ENCODE results near the gene S1PR4.
"Not testable (repeated sequence)": the region's sequence is repeated elsewhere in the genome, so short reads cannot be mapped to it uniquely, and the experiment has no call there.

S1PR4 gene

DNA sequence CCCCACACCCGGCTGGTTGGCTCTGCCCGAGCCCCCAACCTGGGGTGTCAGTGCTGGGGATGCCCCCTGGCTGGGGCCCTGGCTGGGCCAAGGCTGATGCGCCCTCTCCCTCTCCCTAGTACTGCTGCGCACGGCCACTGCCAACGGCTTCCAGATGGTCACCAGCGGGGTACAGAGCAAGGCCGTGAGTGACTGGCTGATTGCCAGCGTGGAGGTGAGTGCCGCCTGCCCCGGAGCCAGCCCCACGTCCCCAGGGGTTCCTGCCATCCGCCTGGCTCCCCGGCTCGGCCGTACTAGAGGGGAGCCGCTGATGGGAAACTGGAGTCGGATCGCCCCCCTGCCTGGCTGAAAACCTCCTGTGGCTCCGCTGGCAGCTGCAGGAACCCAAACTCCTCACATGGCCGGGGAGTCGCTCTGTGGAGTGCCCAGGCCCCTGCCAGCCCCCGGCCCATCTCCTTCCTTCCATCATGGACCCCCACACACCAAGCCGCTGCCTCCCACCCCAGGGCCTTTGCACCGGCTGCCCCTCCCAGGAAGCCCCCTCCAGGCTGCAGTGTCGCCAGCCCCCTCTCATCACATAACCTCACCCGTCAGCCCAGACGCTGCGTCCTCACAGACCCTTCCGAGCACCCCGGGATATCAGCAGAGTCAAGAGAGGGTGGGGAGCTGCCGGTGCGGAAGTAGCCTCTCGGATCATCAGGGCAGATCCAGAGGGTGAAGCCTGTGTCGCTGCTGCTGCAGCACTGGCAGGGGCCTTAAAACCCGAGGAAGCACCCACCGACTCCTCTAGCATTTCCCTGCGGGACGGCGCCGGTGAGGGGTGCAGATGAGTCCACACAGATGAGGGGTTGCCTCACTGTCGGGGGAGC, 17.7 kb downstream of the S1PR4 start:
- no peak for DNase-seq

GRCh38 chr19:3196933-3197205, 18.3 kb downstream of the S1PR4 start:
- DNase-seq: no peak

DNA sequence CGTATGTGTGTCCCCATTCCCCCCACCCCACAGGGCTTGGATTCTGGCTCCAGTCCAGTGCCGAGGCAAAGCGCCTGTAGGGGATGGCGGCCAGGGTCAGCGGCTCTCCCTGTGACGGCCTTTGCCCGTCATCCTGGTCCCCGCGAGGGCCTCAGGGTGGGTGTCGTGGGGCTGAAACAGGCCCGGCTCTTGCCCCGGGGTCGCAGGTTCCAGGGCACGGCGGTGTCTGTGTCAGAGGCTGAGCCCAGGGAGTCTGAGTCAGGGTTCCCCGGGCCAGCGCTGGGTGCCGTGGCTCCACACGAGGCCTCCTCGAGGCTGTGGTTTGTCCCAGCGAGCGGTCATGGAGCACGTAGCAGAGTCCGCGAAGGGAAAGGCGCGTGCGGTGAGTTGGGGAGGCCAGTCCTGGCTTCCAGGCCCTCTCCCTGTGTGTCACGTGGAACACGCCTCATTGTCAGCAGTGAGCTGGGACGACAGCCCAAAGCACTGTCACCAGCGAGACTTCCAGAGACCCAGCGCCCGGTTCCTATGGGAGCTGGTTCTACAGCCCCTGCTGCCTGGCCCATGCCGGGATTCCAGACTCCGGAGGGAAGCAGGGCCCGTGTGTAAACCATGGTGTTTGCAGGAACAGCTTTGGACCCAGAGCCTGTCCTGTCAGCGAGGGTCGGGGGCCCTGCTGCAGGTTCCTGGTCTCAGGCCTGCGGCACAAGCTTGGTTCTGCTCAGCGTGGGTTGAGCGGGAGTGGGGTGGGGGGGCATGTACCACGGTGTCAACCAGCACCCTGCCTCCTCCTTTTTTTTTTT, 20.5 kb downstream of the S1PR4 start:
- DNase-seq: no peak

- no peak for DNase-seq
These were observed 22.6 kb downstream of the S1PR4 start for GRCh38 chr19:3201072-3201700.

GRCh38 chr19:3201911-3202310, 23.3 kb downstream of the S1PR4 start:
- no peak for DNase-seq

- DNase-seq: no peak
These were observed 23.8 kb downstream of the S1PR4 start for GRCh38 chr19:3202346-3202745.

- DNase-seq: not testable (repeated sequence)
These were observed 24.3 kb downstream of the S1PR4 start for GRCh38 chr19:3202895-3203294.

GRCh38 chr19:3203805-3204645, 25.5 kb downstream of the S1PR4 start:
- DNase-seq: no peak

DNA sequence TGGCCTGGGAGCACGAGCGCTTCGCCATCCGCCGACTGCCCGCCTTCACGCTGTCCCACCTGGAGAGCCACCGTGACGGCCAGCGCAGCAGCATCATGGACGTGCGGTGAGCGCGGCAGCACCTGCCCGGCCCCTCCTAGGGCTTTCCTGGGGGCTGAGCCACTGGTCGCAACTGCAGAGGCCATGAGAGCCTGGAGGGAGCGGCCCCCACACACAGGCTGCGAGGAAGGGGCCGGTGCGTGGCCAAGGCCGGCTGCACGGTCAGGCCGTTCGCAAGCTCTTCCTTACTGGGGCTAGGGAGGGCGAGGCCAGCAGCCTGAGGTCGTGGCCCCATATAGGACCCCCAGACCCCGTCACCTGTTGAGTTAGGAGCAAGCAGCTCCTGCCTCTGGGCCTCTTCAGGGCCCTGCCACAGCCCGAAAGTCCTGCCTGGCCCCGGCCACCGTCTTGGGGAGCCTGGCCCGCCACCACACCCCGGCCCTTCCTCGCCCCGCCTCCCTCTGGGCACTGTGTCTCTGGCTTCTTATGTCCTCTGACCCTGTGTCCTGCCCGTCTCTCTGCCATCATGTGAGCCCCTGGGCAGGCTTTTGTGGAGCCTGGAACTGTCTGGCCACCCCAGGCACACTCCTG, 26.2 kb downstream of the S1PR4 start:
- no peak for DNase-seq

DNA sequence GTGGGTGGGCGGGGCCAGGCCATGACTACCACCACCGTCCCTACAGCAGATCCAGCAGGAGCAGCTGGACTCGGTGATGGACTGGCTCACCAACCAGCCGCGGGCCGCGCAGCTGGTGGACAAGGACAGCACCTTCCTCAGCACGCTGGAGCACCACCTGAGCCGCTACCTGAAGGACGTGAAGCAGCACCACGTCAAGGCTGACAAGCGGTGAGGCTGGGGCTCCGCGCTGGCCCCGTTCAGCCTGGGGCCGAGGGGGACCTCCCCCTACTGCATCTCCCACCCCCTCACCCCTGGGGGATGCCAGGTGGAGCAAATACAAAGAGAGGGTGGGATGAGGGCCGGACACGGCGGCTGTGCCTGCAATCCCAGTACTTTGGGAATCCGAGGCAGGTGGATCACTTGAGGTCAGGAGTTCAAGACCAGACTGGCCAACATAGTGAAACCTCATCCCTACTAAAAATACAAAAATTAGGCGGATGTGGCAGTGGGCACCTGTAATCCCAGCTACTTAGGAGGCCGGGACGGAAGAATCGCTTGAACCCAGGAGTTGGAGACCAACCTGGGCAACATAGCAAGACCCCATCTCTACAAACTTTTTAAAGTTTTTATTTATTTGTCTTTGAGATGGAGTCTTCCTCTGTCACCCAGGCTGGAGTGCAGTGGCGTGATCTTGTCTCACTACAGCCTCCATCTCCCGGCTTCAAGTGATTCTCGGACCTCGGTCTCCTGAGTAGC, 27.8 kb downstream of the S1PR4 start:
- no peak for DNase-seq

DNA sequence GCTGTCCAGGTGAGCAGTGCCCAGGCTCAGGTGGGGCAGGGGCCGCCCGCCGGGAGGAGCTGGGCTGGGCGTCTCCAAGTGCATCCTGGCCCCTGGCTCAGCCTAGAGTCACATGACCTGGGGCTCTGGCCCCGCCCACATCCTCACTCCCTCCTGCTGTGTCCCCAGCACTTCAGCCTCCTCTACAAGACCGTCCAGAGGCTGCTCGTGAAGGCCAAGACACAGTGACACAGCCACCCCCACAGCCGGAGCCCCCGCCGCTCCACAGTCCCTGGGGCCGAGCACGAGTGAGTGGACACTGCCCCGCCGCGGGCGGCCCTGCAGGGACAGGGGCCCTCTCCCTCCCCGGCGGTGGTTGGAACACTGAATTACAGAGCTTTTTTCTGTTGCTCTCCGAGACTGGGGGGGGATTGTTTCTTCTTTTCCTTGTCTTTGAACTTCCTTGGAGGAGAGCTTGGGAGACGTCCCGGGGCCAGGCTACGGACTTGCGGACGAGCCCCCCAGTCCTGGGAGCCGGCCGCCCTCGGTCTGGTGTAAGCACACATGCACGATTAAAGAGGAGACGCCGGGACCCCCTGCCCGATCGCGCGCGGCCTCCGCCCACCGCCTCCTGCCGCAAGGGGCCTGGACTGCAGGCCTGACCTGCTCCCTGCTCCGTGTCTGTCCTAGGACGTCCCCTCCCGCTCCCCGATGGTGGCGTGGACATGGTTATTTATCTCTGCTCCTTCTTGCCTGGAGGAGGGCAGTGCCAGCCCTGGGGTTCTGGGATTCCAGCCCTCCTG, 29.1 kb downstream of the S1PR4 start:
- DNase-seq: no peak

DNA sequence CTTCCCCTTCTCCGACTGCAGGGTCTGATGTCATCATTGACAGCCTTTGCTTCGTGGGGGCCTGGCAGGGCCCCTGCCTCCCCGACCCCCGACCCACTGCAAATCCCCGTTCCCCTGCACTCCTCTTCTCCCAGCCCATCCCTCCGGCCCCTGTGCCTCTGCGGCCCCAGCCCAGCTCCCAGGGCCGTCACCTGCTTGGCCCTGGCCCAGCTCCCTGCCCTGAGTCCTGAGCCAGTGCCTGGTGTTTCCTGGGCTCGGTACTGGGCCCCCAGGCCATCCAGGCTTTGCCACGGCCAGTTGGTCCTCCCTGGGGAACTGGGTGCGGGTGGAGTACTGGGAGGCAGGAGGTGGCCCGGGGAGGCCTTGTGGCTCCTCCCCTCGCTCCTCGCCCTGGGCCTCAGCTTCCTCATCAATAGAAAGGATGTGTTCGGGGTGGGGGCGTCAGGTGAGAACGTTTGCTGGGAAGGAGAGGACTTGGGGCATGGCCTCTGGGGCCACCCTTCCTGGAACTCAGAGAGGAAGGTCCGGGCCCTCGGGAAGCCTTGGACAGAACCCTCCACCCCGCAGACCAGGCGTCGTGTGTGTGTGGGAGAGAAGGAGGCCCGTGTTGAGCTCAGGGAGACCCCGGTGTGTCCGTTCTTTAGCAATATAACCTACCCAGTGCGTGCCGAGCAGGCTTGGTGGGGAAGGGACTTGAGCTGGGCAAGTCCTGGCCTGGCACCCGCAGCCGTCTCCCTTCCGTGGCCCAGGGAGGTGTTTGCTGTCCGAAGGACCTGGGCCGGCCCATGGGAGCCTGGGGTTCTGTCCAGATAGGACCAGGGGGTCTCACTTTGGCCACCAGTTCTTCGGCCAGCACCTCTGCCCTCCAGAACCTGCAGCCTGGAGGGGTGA, 30.0 kb downstream of the S1PR4 start:
- no peak for DNase-seq

DNA sequence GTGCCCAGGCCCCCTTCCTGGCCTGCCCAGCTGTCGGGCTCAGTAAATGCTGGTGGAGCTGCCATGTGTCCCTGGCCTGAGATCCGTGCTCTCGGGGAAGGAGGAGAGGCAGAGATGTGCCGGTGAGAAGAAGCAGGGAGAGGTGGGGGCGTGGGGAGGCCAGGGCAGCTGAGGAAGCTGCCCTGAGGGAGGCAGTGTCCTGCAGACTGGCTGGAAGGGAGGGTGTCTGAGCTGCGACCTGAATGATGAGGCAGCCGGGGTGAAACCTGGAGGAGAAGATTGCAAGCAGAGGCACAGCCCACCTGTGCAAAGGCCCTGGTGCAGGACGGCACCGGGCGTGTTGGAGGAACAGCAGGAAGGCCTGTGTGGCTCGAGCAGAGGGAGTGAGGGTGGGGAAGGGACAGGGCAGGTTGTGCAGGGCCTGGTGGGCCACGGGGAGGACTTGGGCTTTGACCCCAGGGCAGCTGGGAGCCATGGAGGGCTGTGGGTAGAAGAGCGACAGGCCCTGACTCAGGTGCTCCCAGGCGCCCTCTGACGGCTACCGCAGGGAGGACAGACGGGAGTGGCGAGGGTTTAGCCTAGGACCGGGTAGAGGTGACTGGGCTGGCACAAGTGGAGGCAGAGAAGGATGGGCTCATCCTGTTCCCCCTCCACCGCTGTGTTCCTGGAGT, 31.9 kb downstream of the S1PR4 start:
- DNase-seq: peak; percentile 45

DNA sequence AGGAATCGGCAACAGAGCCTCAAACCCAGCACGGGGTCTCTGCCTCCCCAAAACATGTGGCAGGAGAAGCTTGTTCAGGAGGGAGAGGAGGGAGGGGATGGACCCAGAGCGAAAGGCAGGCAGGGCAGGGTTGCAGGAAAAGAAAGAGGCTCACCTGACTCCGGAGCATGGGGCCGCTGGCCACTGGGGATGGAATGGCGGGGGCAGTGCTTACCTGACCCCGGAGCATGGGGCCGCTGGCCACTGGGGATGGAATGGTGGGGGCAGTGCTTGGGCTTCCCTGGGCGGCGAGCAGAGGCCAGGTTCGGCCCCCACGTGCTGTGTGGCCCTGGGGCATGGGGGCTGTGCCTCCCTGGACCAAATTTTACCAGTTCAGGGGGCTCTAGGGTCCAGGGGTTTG, 32.6 kb downstream of the S1PR4 start:
- no peak for DNase-seq

GRCh38 chr19:3213159-3213558, 34.6 kb downstream of the S1PR4 start:
- DNase-seq: no peak

DNA sequence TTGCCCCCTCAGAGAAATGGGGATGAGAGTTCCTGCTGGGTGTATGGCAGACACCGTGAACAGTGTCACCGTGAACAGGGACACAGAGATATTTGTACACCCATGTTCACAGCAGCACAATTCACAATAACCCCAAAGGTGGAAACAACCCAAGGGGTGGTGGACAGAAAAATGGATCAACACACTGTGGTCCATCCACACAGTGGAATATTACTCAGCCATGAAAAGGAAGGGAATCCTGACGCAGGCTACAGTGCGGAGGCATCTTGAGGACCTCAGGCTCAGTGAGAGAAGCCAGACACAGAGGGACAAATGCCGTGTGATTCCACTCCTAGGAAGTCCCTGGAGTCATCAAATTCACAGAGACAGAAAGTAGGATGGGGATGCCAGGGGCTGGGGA, 38.3 kb downstream of the S1PR4 start:
- no peak for DNase-seq

DNA sequence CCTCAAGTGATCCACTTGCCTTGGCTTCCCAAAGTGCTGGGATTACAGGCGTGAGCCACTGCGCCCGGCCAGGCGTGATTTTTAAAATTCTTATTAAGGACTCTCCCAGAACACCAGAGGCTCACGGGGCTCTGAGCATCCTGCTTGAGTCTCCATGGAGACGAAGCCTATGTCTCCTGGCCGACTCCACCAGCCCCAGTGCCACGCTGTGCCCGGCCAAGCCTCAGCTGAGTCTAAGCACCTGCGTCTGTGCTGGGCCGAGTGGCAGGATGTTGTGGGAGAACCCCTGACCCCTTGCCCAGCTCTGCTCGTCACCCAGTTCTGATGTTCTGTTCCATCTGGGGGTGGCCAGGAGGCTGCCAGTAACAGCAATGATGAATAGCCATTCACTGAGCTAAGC, 42.0 kb downstream of the S1PR4 start:
- DNase-seq: no peak

DNA sequence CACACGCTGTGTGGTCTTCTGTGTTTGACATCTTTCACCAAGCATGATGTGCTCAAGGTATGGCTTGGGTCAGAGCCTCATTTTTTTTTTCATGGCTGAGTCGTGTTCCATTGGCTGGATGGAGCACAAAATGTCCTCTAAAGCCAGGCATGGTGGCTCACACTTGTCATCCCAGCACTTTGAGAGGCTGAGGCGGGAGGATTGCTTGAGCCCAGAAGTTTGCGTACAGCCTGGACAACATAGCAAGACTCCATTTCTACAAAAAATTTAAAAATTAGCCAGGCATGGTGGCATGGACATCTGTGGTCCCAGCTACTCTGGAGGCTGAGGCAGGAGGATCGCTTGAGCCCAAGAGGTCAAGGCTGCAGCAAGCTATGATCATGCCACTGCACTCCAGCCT, 43.0 kb downstream of the S1PR4 start:
- DNase-seq: not testable (repeated sequence)

DNA sequence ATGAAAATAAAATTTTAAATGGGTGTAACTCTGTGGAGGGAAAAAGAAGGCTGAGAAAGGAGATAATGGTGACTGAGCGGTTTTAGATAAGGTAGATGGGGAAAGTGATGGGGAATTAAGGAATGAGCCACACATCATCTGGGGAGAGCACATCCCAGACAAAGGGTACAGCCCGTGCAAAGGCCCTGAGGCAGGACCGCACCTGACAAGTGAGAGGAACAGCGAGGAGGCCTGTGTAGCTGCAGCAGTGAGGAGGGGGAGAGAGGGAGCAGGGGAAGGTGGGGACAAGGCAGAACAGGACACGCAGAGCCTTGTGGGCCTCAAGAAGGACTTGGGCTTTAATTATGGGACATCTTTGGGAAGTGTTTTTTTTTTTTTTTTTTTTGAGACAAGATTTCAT, 44.1 kb downstream of the S1PR4 start:
- no peak for DNase-seq

Data from effector CD8-positive, alpha-beta T cell (primary cell).